ES-I3 (cell line): Measurements from ENCODE around the gene GBX2.

ENCODE experiments used
- H3K36me3 ChIP-seq: 2 replicates; pipeline ENCODE4 v1.6.1; 2013; ENCODE audit warnings: mild to moderate bottlenecking, low read length, control low read depth, moderate library complexity; ENCODE audit not compliant: insufficient read depth
- H3K4me1 ChIP-seq: 2 replicates; pipeline ENCODE4 v1.6.1; 2013; ENCODE audit warnings: mild to moderate bottlenecking, control low read depth, low read length; ENCODE audit not compliant: insufficient read depth
- H3K9ac ChIP-seq: 2 replicates; pipeline ENCODE4 v1.6.1; 2013; ENCODE audit warnings: low read depth, mild to moderate bottlenecking, low read length, moderate library complexity
- H3K9me3 ChIP-seq: 2 replicates; pipeline ENCODE4 v1.6.1; 2013; ENCODE audit warnings: mild to moderate bottlenecking, low read length, moderate library complexity; ENCODE audit not compliant: control insufficient read depth, insufficient read depth

GBX2 gene

DNA sequence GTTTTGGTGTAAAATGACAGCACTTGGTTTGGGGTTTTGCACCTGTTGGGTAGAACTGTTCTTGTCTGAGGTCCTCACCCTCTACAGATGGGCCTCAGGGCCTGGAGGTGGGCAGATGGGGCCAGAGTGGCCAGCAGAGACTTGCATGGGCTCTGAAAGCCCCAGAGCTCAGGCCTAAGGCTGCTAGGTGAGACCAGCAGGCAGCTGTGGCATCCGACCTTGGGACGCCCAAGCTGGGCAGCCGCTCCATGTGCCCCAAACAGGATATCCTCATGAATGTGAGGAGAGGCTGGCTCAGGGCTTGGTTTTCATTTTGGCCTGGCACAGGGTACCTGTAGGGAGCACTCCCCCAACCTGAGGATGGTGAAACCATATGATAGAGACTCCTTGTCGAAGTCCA, 38.3 kb downstream of the GBX2 start:
- H3K9me3 ChIP-seq, result no peaks in the 10 kb centered on the region
- H3K36me3 ChIP-seq, result no peaks in the 10 kb centered on the region
- no peak overlapping the region for H3K9ac ChIP-seq
- peaks cover 7% of the 10 kb centered on the region for H3K4me1 ChIP-seq

DNA sequence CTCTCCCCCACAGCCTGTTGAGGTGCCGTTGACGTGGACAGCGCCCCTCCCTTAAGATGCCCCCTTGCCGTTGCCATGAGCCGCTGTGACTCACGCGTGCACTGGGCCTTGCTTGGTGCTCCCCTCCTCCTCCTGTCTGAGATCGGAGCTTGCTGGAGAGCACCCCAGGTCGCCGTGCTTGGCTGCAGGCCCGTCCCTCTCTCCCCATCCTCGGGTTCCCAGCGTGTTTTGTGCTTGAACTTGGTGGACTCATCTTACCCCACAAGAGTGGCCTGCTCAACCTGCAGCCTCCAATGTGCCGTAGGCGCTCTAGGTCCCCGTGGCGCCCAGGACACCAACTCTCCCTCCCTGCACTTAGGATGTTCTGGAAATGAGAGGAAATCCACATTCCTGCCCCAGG, 39.9 kb downstream of the GBX2 start:
- Histone ChIP-seq H3K36me3 (no peaks in the 10 kb centered on the region), H3K9me3 (no peaks in the 10 kb centered on the region), H3K4me1 (peaks cover 7% of the 10 kb centered on the region), H3K9ac (no peak overlapping the region)

- Histone ChIP-seq H3K9me3 (no peaks in the 10 kb centered on the region), H3K36me3 (no peaks in the 10 kb centered on the region), H3K9ac (no peak overlapping the region), H3K4me1 (peaks cover 7% of the 10 kb centered on the region)
These were observed 41.2 kb downstream of the GBX2 start for GRCh38 chr2:236127010-236127409.

GRCh38 chr2:236125541-236125940, 42.6 kb downstream of the GBX2 start:
- peaks cover 7% of the 10 kb centered on the region for H3K4me1 ChIP-seq
- no peaks in the 10 kb centered on the region for H3K36me3 ChIP-seq
- no peak overlapping the region for H3K9ac ChIP-seq
- no peaks in the 10 kb centered on the region for H3K9me3 ChIP-seq

GRCh38 chr2:236124182-236124893, 43.8 kb downstream of the GBX2 start:
- peaks cover 7% of the 10 kb centered on the region for H3K4me1 ChIP-seq
- H3K36me3 ChIP-seq, result no peaks in the 10 kb centered on the region
- no peaks in the 10 kb centered on the region for H3K9me3 ChIP-seq
- no peak overlapping the region for H3K9ac ChIP-seq

- Histone ChIP-seq H3K36me3 (no peaks in the 10 kb centered on the region), H3K9me3 (no peaks in the 10 kb centered on the region), H3K4me1 (peaks cover 7% of the 10 kb centered on the region), H3K9ac (no peak overlapping the region)
These were observed 44.5 kb downstream of the GBX2 start for GRCh38 chr2:236123716-236124115.

GRCh38 chr2:236122236-236122635, 46.0 kb downstream of the GBX2 start:
- Histone ChIP-seq H3K9ac (no peak overlapping the region), H3K36me3 (no peaks in the 10 kb centered on the region), H3K4me1 (peaks cover 15% of the 10 kb centered on the region), H3K9me3 (no peaks in the 10 kb centered on the region)

DNA sequence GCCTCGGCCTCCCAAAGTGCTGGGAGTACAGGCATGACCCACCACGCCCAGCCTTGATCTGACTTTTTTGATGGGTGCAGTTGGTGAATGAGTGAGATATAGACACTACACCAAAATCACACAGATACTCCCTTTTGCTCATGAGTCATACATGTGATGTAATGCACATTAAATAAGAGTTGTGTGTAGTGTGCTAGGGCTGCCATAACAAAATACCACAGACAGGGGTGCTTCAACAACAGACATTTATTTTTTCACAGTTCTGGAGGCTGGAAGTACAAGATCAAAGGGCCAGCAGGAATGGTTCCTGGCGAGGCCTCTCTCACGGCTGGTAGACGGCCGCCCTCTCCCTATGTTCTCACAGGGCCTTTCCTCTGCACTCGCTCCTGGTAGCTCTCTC, 46.6 kb downstream of the GBX2 start:
- H3K4me1 ChIP-seq, result peaks cover 11% of the 10 kb centered on the region
- H3K9ac ChIP-seq, result no peak overlapping the region
- no peaks in the 10 kb centered on the region for H3K36me3 ChIP-seq
- H3K9me3 ChIP-seq, result no peaks in the 10 kb centered on the region

DNA sequence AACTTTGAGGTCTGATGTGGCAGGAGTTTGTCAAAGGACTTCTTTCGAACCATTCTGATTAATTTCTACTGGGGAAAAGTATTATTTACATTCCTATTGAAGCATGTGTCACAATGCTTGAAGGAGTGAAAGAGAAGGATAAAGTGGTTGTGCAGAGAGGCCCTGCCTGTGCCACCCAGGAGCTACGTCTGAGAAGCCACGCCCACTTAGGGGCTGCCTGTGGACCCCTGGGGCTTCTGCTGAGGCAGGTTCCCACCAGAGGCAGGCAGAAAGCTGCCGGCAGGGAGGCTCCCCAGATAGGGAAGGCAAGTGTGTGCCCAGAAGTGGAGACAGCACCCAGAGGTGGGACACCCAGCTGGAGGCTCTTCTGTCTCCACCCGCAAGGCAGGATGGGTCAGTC, 47.4 kb downstream of the GBX2 start:
- H3K36me3 ChIP-seq, result no peaks in the 10 kb centered on the region
- H3K9me3 ChIP-seq, result no peaks in the 10 kb centered on the region
- peaks cover 11% of the 10 kb centered on the region for H3K4me1 ChIP-seq

DNA sequence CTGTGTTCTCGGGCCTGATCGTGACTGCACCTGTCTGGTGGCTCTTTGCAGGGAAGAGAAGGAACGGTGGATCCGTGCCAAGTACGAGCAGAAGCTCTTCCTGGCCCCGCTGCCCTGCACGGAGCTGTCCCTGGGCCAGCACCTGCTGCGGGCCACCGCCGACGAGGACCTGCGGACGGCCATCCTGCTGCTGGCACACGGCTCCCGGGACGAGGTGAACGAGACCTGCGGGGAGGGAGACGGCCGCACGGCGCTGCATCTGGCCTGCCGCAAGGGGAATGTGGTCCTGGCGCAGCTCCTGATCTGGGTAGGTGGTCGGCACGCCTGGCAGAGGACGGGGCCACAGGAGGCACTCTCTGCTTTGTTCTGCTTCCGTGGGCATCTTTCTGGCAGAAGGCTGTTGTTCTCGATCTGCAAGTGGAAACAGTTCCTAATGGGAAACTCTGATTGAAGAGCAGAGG, 48.0 kb downstream of the GBX2 start:
- Histone ChIP-seq H3K9ac (no peak overlapping the region), H3K9me3 (no peaks in the 10 kb centered on the region), H3K4me1 (peaks cover 11% of the 10 kb centered on the region), H3K36me3 (no peaks in the 10 kb centered on the region)

More for the DNA sequence above, 47.4 kb downstream of the GBX2 start:
- no peak overlapping the region for H3K9ac ChIP-seq

- no peaks in the 10 kb centered on the region for H3K36me3 ChIP-seq
- H3K9me3 ChIP-seq, result no peaks in the 10 kb centered on the region
- no peak overlapping the region for H3K9ac ChIP-seq
- peaks cover 11% of the 10 kb centered on the region for H3K4me1 ChIP-seq
These were observed 48.7 kb downstream of the GBX2 start for GRCh38 chr2:236119476-236119875.

GRCh38 chr2:236119003-236119402, 49.2 kb downstream of the GBX2 start:
- no peaks in the 10 kb centered on the region for H3K9me3 ChIP-seq
- no peak overlapping the region for H3K9ac ChIP-seq
- no peaks in the 10 kb centered on the region for H3K36me3 ChIP-seq
- H3K4me1 ChIP-seq, result peaks cover 11% of the 10 kb centered on the region

DNA sequence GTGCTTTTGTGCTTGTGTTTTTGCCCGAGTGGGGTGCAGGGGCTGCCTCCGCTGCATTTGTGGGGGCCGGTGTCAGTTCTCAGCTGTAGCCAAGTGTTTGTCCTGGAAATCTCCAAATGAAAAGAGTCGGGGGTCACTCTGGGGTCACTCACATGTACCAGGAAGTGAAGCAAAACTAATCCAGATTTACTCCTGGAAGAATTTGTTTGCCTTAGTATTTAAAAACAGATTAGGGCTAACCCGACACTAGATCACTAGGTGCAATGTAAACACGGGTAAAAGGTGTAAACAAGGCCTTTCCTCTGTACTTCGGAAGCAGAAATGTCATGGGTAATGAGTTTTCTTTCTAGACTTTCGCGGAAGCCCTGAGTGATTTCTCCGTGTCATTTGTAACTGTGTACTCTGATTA, 50.3 kb downstream of the GBX2 start:
- Histone ChIP-seq H3K4me1 (peaks cover 11% of the 10 kb centered on the region), H3K9ac (no peak overlapping the region), H3K9me3 (no peaks in the 10 kb centered on the region), H3K36me3 (no peaks in the 10 kb centered on the region)

DNA sequence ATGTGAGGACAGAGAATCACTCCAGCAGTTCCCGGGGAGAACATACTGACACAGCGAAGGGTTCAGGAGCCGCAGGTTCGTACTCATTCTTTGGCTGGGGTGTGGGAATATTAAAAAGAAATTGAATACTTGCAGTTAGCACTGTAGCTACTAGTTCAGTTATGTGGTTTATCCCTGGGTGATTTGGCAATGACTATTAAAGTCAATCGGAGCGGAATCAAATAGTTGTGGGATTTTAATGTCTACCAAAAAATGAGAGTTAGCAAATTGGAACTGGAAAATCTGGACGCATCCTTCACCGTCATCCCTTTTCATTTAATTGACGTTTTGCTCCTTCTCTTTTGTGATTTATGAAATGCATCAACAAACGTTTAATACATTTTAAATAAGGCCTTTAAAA, 50.8 kb downstream of the GBX2 start:
- Histone ChIP-seq H3K9ac (no peak overlapping the region), H3K4me1 (peaks cover 11% of the 10 kb centered on the region), H3K36me3 (no peaks in the 10 kb centered on the region), H3K9me3 (no peaks in the 10 kb centered on the region)
